HepG2 (cell line): ENCODE measurements around the gene ANKFY1. TPM values are rescaled to one million over a fixed set of nuclear protein-coding genes. Genes with fewer than 3 reads are reported as not detected.

Experiments used
- ELF4 ChIP-seq: sonication (generic); formaldehyde crosslinking; IDR thresholded peaks from 2 replicates; pipeline ENCODE4 v1.5.0; 2020; ENCODE audit warnings: missing genetic modification reagents, mild to moderate bottlenecking, moderate library complexity, borderline replicate concordance
- NR2F1 ChIP-seq, 2 experiments: fragments of 450-650 bp in 1 of 2; formaldehyde crosslinking in 1 of 2; IDR thresholded peaks; 2 replicates each; pipeline versions ENCODE4 v1.5.0 to v1.6.1; 2016 to 2020; ENCODE audit warnings: mild to moderate bottlenecking in 1 of 2, missing compliant biosample characterization in 1 of 2, missing genetic modification reagents in 1 of 2, moderate library complexity in 1 of 2
- POLR2A ChIP-seq, 2 experiments: IDR thresholded peaks; 2 replicates each; pipeline ENCODE4 v1.6.1; 2011; ENCODE audit warnings: low read depth in 2 of 2, low read length in 2 of 2, mild to moderate bottlenecking in 1 of 2, moderate library complexity in 1 of 2; ENCODE audit not compliant: insufficient read depth in 1 of 2
- SMYD3 ChIP-seq: sonication (generic); formaldehyde crosslinking; IDR thresholded peaks from 2 replicates; pipeline ENCODE4 v1.8.1; 2023; ENCODE audit warnings: mild to moderate bottlenecking, missing genetic modification reagents
- SOX13 ChIP-seq, 3 experiments: fragments of 450-650 bp in 1 of 3; sonication (generic) in 1 of 3; formaldehyde crosslinking in 1 of 3; IDR thresholded peaks in 2 of 3; conservative IDR thresholded peaks in 1 of 3; 2 replicates each; pipeline versions ENCODE4 v1.5.0 to v1.6.1; 2016 to 2020; ENCODE audit warnings: antibody characterized with exemption in 1 of 3, mild to moderate bottlenecking in 1 of 3, missing compliant biosample characterization in 1 of 3, missing genetic modification reagents in 1 of 3, moderate library complexity in 1 of 3
- SRY ChIP-seq: sonication (generic); formaldehyde crosslinking; IDR thresholded peaks from 2 replicates; pipeline ENCODE4 v1.8.0; 2022; ENCODE audit warnings: mild to moderate bottlenecking, missing genetic modification reagents
- TEAD3 ChIP-seq: optimal IDR thresholded peaks from 2 replicates; pipeline ENCODE3; 2016; ENCODE audit warnings: borderline replicate concordance
- ZC3H13 ChIP-seq: sonication (generic); formaldehyde crosslinking; IDR thresholded peaks from 2 replicates; pipeline ENCODE4 v1.8.1; 2023; ENCODE audit warnings: mild to moderate bottlenecking, missing genetic modification reagents, moderate library complexity
- ZNF30 ChIP-seq: sonication (generic); formaldehyde crosslinking; IDR thresholded peaks from 2 replicates; pipeline ENCODE4 v1.5.0; 2020; ENCODE audit warnings: mild to moderate bottlenecking, missing genetic modification reagents
- ZNF326 ChIP-seq: sonication (generic); formaldehyde crosslinking; IDR thresholded peaks from 2 replicates; pipeline ENCODE4 v1.4.0; 2020; ENCODE audit warnings: missing genetic modification reagents, borderline replicate concordance
- ZNF766 ChIP-seq: sonication (generic); formaldehyde crosslinking; IDR thresholded peaks from 2 replicates; pipeline ENCODE4 v1.5.0; 2020; ENCODE audit warnings: missing genetic modification reagents, borderline replicate concordance
- polyA plus RNA-seq, 8 experiments: library from polyadenylated mRNA; depleted of rRNA in 3 of 8; stranded (reverse) in 7 of 8; unstranded in 1 of 8; fragments of >200 nt; fragmentation: Illumina TruSeq in 4 of 8; extraction: Trizol in 4 of 8; gene quantifications; 2 replicates each; pipeline versions ENCODE4 v1.2.1 to v1.2.3, GENCODE V29; 2011 to 2016; ENCODE audit warnings: low read depth in 4 of 8, missing spikeins in 1 of 8, mixed read lengths in 1 of 8; ENCODE audit not compliant: insufficient read depth in 1 of 8
- total RNA-seq, 5 experiments: library from RNA; depleted of rRNA; stranded (reverse); fragments of >200 nt; fragmentation: Illumina TruSeq; extraction: Trizol; gene quantifications; 2 replicates each; pipeline ENCODE4 v1.2.3, GENCODE V29; 2016; ENCODE audit warnings: low read depth in 1 of 5
- TF ChIP-seq, protein P1 (sequence below): IDR thresholded peaks from 2 replicates; pipeline ENCODE4 v1.4.0; 2020; ENCODE audit warnings: mild to moderate bottlenecking, missing genetic modification reagents
- TF ChIP-seq, protein P2 (sequence below): sonication (generic); formaldehyde crosslinking; IDR thresholded peaks from 2 replicates; pipeline ENCODE4 v1.5.1; 2020; ENCODE audit warnings: mild to moderate bottlenecking, missing genetic modification reagents, moderate library complexity
- TF ChIP-seq, protein P3 (sequence below): sonication (generic); formaldehyde crosslinking; IDR thresholded peaks from 2 replicates; pipeline ENCODE4 v1.9.0; 2022; ENCODE audit warnings: low read depth, missing genetic modification reagents
- TF ChIP-seq, protein P4 (sequence below): sonication (generic); formaldehyde crosslinking; IDR thresholded peaks from 2 replicates; pipeline ENCODE4 v1.8.1; 2023; ENCODE audit warnings: mild to moderate bottlenecking, missing genetic modification reagents, borderline replicate concordance
- TF ChIP-seq, protein P5 (sequence below): sonication (generic); formaldehyde crosslinking; IDR thresholded peaks from 2 replicates; pipeline ENCODE4 v1.4.0; 2020; ENCODE audit warnings: missing genetic modification reagents, borderline replicate concordance

Gene ANKFY1
- total and polyA plus RNA-seq, 2 of the 13 experiments (the other 11 are each of a cell fraction or from before 2014, with no cell fraction given) = 11.9 to 16.8 TPM

DNA sequence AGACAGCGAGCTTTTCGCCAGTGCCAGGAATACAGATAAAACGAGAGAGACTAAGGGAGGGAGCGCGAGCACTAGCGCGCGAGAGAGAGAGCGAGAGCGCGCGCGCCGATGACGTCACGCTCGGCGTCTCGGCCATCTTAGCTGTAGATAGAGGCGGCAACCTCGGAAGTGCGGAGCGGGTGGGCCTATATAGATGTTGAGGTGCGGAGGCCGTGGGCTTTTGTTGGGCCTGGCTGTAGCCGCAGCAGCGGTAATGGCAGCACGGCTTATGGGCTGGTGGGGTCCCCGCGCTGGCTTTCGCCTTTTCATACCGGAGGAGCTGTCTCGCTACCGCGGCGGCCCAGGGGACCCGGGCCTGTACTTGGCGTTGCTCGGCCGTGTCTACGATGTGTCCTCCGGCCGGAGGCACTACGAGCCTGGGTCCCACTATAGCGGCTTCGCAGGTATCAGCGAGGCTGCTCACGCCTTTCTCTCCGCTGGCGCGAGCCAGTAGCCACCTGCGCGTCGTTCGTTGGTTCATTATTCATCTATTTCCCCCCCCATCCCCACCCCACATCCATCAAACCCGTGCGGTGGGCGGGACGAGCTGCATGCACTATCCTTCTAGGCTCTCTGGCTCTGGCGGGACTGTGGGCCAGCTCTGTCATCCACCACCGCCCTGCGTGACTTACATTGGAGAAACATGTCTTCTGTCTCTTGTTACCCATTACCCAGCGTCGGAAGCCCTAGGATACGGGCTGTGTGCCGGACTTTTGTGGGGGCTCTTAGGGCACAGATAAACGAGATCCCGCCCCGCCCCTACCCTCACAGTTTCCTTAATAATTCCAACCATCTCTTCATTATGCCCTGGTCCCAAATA, 120.0 kb downstream of the ANKFY1 start (continued):
- TF ChIP-seq, protein P1, sequence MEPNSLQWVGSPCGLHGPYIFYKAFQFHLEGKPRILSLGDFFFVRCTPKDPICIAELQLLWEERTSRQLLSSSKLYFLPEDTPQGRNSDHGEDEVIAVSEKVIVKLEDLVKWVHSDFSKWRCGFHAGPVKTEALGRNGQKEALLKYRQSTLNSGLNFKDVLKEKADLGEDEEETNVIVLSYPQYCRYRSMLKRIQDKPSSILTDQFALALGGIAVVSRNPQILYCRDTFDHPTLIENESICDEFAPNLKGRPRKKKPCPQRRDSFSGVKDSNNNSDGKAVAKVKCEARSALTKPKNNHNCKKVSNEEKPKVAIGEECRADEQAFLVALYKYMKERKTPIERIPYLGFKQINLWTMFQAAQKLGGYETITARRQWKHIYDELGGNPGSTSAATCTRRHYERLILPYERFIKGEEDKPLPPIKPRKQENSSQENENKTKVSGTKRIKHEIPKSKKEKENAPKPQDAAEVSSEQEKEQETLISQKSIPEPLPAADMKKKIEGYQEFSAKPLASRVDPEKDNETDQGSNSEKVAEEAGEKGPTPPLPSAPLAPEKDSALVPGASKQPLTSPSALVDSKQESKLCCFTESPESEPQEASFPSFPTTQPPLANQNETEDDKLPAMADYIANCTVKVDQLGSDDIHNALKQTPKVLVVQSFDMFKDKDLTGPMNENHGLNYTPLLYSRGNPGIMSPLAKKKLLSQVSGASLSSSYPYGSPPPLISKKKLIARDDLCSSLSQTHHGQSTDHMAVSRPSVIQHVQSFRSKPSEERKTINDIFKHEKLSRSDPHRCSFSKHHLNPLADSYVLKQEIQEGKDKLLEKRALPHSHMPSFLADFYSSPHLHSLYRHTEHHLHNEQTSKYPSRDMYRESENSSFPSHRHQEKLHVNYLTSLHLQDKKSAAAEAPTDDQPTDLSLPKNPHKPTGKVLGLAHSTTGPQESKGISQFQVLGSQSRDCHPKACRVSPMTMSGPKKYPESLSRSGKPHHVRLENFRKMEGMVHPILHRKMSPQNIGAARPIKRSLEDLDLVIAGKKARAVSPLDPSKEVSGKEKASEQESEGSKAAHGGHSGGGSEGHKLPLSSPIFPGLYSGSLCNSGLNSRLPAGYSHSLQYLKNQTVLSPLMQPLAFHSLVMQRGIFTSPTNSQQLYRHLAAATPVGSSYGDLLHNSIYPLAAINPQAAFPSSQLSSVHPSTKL (CRISPR knock-in tag) = 0 out of 2 replicates have a peak, but pooled peaks have one; percentile 9
- TF ChIP-seq ZNF30 = no peak
- TF ChIP-seq, protein P2, sequence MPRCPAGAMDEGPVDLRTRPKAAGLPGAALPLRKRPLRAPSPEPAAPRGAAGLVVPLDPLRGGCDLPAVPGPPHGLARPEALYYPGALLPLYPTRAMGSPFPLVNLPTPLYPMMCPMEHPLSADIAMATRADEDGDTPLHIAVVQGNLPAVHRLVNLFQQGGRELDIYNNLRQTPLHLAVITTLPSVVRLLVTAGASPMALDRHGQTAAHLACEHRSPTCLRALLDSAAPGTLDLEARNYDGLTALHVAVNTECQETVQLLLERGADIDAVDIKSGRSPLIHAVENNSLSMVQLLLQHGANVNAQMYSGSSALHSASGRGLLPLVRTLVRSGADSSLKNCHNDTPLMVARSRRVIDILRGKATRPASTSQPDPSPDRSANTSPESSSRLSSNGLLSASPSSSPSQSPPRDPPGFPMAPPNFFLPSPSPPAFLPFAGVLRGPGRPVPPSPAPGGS (CRISPR knock-in tag) = peak; percentile 66; the same call in 1 of the 2 replicates
- TF ChIP-seq POLR2A (IDR thresholded peaks at IDR 0.05; ENCODE audit: insufficient read depth in 1 of 2, low read depth in 2 of 2, low read length in 2 of 2) = peak; percentile 84 to 88
- TF ChIP-seq NR2F1 (CRISPR knock-in tag; IDR thresholded peaks at IDR 0.05) = no peak
- peak; percentile 32; the same call in 1 of the 2 replicates for TF ChIP-seq ZC3H13 (CRISPR knock-in tag)
- TF ChIP-seq ZNF766 (CRISPR knock-in tag) = no peak
- TF ChIP-seq ZNF326 = no peak
- TF ChIP-seq, protein P3, sequence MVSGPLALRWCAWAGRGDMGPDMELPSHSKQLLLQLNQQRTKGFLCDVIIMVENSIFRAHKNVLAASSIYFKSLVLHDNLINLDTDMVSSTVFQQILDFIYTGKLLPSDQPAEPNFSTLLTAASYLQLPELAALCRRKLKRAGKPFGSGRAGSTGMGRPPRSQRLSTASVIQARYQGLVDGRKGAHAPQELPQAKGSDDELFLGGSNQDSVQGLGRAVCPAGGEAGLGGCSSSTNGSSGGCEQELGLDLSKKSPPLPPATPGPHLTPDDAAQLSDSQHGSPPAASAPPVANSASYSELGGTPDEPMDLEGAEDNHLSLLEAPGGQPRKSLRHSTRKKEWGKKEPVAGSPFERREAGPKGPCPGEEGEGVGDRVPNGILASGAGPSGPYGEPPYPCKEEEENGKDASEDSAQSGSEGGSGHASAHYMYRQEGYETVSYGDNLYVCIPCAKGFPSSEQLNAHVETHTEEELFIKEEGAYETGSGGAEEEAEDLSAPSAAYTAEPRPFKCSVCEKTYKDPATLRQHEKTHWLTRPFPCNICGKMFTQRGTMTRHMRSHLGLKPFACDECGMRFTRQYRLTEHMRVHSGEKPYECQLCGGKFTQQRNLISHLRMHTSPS (CRISPR knock-in tag) = no peak
- TF ChIP-seq SRY = peak; percentile 71; the same call in 1 of the 2 replicates
- peak; percentile 39; the same call in 1 of the 2 replicates for TF ChIP-seq SMYD3 (CRISPR knock-in tag)
- no peak for TF ChIP-seq ELF4 (CRISPR knock-in tag)
- TF ChIP-seq, protein P4, sequence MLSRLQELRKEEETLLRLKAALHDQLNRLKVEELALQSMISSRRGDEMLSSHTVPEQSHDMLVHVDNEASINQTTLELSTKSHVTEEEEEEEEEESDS (CRISPR knock-in tag) = no peak
- no peak; the same call in 1 of the 2 replicates for TF ChIP-seq SOX13 (IDR thresholded peaks at IDR 0.05)
- peak in 1 of 2 experiments; percentile 2; a peak in 1 of 4 replicates for TF ChIP-seq SOX13 (CRISPR knock-in tag; conservative IDR thresholded peaks at IDR 0.05 in 1 of 2, IDR thresholded peaks at IDR 0.05 in 1 of 2)
- no peak for TF ChIP-seq TEAD3 (CRISPR knock-in tag)
- TF ChIP-seq, protein P5, sequence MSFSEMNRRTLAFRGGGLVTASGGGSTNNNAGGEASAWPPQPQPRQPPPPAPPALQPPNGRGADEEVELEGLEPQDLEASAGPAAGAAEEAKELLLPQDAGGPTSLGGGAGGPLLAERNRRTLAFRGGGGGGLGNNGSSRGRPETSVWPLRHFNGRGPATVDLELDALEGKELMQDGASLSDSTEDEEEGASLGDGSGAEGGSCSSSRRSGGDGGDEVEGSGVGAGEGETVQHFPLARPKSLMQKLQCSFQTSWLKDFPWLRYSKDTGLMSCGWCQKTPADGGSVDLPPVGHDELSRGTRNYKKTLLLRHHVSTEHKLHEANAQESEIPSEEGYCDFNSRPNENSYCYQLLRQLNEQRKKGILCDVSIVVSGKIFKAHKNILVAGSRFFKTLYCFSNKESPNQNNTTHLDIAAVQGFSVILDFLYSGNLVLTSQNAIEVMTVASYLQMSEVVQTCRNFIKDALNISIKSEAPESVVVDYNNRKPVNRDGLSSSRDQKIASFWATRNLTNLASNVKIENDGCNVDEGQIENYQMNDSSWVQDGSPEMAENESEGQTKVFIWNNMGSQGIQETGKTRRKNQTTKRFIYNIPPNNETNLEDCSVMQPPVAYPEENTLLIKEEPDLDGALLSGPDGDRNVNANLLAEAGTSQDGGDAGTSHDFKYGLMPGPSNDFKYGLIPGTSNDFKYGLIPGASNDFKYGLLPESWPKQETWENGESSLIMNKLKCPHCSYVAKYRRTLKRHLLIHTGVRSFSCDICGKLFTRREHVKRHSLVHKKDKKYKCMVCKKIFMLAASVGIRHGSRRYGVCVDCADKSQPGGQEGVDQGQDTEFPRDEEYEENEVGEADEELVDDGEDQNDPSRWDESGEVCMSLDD (CRISPR knock-in tag) = 0 out of 2 replicates have a peak, but pooled peaks have one; percentile 32
